ENCODE measurements around the gene PPP3R2. TPM values are rescaled to one million over a fixed set of nuclear protein-coding genes. Genes with fewer than 3 reads are reported as not detected.
A peak's percentile ranks its signal among the peaks of the same experiment; 100 is the strongest.

PPP3R2 gene
- total and polyA plus RNA-seq, 2 experiments from 2014 or later: not detected

DNA sequence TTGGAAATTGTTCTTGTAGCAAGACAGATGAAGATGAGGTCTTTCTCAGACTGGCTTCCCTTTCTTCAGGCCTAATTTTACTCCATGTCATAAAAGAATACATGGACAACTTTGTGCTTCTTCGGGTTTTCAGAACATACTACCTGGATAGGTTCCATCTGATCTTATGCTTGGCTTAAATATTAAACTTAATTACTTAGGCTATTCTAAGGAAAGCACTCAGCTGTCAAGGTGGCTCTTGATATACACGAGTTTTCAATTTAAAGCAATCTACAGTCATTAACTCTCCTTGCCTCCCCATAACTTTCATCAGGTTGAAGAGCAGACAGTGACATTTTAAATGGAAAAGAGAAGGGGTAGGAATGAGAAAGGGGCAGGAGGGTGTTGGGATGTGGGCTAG lies 9.5 kb upstream of the PPP3R2 start (continued):
- TF ChIP-seq ETS1 (IDR thresholded peaks at IDR 0.05) (no peak), JUNB (IDR thresholded peaks at IDR 0.05; ENCODE audit: unreplicated experiment) (no peak), EZH2 (IDR thresholded peaks at IDR 0.05; ENCODE audit: low read depth, unreplicated experiment) (no peak), REST (IDR thresholded peaks at IDR 0.05; ENCODE audit: unreplicated experiment) (no peak), STAT1 (IDR thresholded peaks at IDR 0.05; ENCODE audit: unreplicated experiment) (no peak)
- TF ChIP-seq, protein P1, sequence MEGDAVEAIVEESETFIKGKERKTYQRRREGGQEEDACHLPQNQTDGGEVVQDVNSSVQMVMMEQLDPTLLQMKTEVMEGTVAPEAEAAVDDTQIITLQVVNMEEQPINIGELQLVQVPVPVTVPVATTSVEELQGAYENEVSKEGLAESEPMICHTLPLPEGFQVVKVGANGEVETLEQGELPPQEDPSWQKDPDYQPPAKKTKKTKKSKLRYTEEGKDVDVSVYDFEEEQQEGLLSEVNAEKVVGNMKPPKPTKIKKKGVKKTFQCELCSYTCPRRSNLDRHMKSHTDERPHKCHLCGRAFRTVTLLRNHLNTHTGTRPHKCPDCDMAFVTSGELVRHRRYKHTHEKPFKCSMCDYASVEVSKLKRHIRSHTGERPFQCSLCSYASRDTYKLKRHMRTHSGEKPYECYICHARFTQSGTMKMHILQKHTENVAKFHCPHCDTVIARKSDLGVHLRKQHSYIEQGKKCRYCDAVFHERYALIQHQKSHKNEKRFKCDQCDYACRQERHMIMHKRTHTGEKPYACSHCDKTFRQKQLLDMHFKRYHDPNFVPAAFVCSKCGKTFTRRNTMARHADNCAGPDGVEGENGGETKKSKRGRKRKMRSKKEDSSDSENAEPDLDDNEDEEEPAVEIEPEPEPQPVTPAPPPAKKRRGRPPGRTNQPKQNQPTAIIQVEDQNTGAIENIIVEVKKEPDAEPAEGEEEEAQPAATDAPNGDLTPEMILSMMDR (conservative IDR thresholded peaks at IDR 0.05; ENCODE audit: low read depth in 2 of 2): no peak

DNA sequence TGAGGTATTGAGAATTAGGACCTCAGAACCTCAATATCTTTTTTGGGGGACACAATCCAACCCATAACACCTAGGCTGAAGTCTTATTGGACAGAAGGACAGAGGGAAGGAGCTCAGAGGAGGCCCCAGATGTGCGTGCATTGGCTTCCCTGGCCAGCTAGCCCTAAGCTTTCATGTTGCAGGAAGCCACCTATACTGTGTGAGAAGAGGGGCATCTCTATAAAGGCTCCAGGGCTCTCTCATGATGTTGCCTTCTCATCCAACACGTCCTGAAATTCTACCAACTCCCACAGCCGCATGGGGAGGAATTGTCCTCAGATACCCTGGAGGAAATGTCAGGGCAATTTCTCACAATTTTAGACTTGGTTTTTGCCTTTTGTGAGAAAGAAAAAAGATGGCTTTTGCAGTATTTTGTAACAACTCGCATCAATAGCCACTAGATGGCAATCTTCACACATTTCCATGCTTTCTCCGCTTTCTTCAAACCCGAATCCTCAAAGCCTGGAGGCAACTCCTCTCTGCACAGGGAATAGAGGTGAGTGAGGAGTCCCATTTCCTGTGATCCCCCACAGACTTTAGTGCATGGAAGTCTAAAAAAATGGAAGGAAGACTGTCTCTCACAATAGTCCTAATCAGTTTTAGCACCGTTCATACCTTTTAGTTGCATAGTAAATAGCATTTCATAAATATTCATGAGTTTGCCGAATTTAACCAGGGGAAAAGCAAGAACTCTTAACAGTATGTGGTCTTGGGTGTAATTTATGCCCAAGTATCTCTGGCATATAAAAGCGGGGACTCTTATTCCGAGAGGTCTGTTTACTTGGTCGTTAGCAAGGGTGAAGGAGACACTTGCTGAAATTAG lies 7.4 kb upstream of the PPP3R2 start:
- Mint-ChIP-seq H3K36me3 (ENCODE audit: low read depth) (no peaks in the 10 kb centered on the region), H3K9me3 (no peaks in the 10 kb centered on the region), H3K27ac (no peak overlapping the region), H3K4me1 (peaks cover 5% of the 10 kb centered on the region; the same call in 2 of the 3 replicates), H3K4me3 (no peak overlapping the region), H3K27me3 (ENCODE audit: insufficient read depth, low read depth, poor library complexity) (no peaks in the 10 kb centered on the region)
- DNase-seq (ENCODE audit: low spot score) (peak; percentile 90), ATAC-seq (peak; percentile 96)
- no peaks in the 10 kb centered on the region for H3K36me3 ChIP-seq (ENCODE audit: insufficient read depth)
- H3F3A ChIP-seq (replicated peaks; ENCODE audit: low read depth): no peaks in the 10 kb centered on the region
- H3K4me3 ChIP-seq: no peak overlapping the region
- H4K20me1 ChIP-seq (replicated peaks; ENCODE audit: insufficient read depth): no peaks in the 10 kb centered on the region
- no peaks in the 10 kb centered on the region for H3K79me2 ChIP-seq (replicated peaks; ENCODE audit: insufficient read depth)
- H3K27ac ChIP-seq (ENCODE audit: low read depth): no peak overlapping the region
- H3K9me2 ChIP-seq (ENCODE audit: insufficient read depth): no peaks in the 10 kb centered on the region
- H3K4me2 ChIP-seq: no peak overlapping the region
- no peaks in the 10 kb centered on the region for H3K27me3 ChIP-seq (ENCODE audit: insufficient read depth)
- H2AFZ ChIP-seq: peak overlapping the region; percentile 1; the same call in 1 of the 2 replicates
- H3K4me1 ChIP-seq (ENCODE audit: insufficient read depth): no peaks in the 10 kb centered on the region
- no peak for TF ChIP-seq EZH2phosphoT487 (IDR thresholded peaks at IDR 0.05; ENCODE audit: unreplicated experiment)
- no peak for TF ChIP-seq POLR2AphosphoS5 (IDR thresholded peaks at IDR 0.05; ENCODE audit: low read depth)
- TF ChIP-seq, protein P2, sequence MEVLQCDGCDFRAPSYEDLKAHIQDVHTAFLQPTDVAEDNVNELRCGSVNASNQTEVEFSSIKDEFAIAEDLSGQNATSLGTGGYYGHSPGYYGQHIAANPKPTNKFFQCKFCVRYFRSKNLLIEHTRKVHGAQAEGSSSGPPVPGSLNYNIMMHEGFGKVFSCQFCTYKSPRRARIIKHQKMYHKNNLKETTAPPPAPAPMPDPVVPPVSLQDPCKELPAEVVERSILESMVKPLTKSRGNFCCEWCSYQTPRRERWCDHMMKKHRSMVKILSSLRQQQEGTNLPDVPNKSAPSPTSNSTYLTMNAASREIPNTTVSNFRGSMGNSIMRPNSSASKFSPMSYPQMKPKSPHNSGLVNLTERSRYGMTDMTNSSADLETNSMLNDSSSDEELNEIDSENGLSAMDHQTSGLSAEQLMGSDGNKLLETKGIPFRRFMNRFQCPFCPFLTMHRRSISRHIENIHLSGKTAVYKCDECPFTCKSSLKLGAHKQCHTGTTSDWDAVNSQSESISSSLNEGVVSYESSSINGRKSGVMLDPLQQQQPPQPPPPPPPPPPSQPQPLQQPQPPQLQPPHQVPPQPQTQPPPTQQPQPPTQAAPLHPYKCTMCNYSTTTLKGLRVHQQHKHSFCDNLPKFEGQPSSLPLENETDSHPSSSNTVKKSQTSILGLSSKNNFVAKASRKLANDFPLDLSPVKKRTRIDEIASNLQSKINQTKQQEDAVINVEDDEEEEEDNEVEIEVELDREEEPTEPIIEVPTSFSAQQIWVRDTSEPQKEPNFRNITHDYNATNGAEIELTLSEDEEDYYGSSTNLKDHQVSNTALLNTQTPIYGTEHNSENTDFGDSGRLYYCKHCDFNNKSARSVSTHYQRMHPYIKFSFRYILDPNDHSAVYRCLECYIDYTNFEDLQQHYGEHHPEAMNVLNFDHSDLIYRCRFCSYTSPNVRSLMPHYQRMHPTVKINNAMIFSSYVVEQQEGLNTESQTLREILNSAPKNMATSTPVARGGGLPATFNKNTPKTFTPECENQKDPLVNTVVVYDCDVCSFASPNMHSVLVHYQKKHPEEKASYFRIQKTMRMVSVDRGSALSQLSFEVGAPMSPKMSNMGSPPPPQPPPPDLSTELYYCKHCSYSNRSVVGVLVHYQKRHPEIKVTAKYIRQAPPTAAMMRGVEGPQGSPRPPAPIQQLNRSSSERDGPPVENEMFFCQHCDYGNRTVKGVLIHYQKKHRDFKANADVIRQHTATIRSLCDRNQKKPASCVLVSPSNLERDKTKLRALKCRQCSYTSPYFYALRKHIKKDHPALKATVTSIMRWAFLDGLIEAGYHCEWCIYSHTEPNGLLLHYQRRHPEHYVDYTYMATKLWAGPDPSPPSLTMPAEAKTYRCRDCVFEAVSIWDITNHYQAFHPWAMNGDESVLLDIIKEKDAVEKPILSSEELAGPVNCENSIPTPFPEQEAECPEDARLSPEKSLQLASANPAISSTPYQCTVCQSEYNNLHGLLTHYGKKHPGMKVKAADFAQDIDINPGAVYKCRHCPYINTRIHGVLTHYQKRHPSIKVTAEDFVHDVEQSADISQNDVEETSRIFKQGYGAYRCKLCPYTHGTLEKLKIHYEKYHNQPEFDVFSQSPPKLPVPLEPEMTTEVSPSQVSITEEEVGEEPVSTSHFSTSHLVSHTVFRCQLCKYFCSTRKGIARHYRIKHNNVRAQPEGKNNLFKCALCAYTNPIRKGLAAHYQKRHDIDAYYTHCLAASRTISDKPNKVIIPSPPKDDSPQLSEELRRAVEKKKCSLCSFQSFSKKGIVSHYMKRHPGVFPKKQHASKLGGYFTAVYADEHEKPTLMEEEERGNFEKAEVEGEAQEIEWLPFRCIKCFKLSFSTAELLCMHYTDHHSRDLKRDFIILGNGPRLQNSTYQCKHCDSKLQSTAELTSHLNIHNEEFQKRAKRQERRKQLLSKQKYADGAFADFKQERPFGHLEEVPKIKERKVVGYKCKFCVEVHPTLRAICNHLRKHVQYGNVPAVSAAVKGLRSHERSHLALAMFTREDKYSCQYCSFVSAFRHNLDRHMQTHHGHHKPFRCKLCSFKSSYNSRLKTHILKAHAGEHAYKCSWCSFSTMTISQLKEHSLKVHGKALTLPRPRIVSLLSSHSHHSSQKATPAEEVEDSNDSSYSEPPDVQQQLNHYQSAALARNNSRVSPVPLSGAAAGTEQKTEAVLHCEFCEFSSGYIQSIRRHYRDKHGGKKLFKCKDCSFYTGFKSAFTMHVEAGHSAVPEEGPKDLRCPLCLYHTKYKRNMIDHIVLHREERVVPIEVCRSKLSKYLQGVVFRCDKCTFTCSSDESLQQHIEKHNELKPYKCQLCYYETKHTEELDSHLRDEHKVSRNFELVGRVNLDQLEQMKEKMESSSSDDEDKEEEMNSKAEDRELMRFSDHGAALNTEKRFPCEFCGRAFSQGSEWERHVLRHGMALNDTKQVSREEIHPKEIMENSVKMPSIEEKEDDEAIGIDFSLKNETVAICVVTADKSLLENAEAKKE (CRISPR knock-in tag; IDR thresholded peaks at IDR 0.05): no peak
